OCI-LY3 (cell line): Measurements from ENCODE around the gene AGRN.

Experiments
- H2AFZ ChIP-seq: fragments of 200-600, 300-600 bp; shearing (Covaris generic); 2 replicates; pipeline ENCODE4 v1.6.0; 2014; ENCODE audit warnings: antibody characterized with exemption, low read depth, low read length
- H3K27ac ChIP-seq: fragments of 200-600, 300-600 bp; sonication (generic); 2 replicates; pipeline ENCODE4 v1.5.1; 2014; ENCODE audit warnings: mild to moderate bottlenecking, low read length, moderate library complexity, mixed read lengths
- H3K27me3 ChIP-seq: fragments of 200-600, 300-600 bp; sonication (generic); 2 replicates; pipeline ENCODE4 v1.6.1; 2014; ENCODE audit warnings: low read depth, low read length, mixed read lengths
- H3K36me3 ChIP-seq: fragments of 200-600, 300-600 bp; sonication (generic); replicated peaks from 2 replicates; pipeline ENCODE3; 2014; ENCODE audit warnings: low read depth, low read length, mixed read lengths
- H3K4me1 ChIP-seq: fragments of 300-600, 200-600 bp; sonication (generic); 2 replicates; pipeline ENCODE4 v1.6.1; 2014; ENCODE audit warnings: low read length, mixed read lengths
- H3K4me2 ChIP-seq: fragments of 200-600, 300-600 bp; sonication (generic); 2 replicates; pipeline ENCODE4 v1.6.1; 2014; ENCODE audit warnings: low read length, mixed read lengths
- H3K4me3 ChIP-seq: fragments of 300-600, 200-600 bp; sonication (generic); 2 replicates; pipeline ENCODE4 v1.5.1; 2014; ENCODE audit warnings: antibody characterized with exemption, mild to moderate bottlenecking, low read length, moderate library complexity
- H3K79me2 ChIP-seq: fragments of 300-600, 200-600 bp; shearing (Covaris generic); 2 replicates; pipeline ENCODE4 v1.6.1; 2014; ENCODE audit warnings: mild to moderate bottlenecking, low read length, mixed read lengths
- H3K9ac ChIP-seq: fragments of 300-600, 200-600 bp; shearing (Covaris generic); 2 replicates; pipeline ENCODE4 v1.6.0; 2014; ENCODE audit warnings: mild to moderate bottlenecking, low read length, moderate library complexity
- H3K9me3 ChIP-seq: fragments of 200-600, 300-600 bp; shearing (Covaris generic); 2 replicates; pipeline ENCODE4 v1.6.1; 2014; ENCODE audit warnings: low read length, mixed read lengths; ENCODE audit not compliant: insufficient read depth
- H4K20me1 ChIP-seq: fragments of 200-600, 300-600 bp; sonication (generic); 2 replicates; pipeline ENCODE4 v1.6.1; 2016; ENCODE audit warnings: low read length, mixed read lengths; ENCODE audit not compliant: insufficient read depth
- CTCF ChIP-seq: fragments of 200-600, 300-600 bp; sonication (generic); IDR thresholded peaks from 2 replicates; pipeline ENCODE4 v1.5.1; 2014; ENCODE audit warnings: antibody characterized with exemption, low read length, low read depth
- EZH2phosphoT487 ChIP-seq: fragments of 200-600 bp; shearing (Covaris generic); IDR thresholded peaks from 2 replicates; pipeline ENCODE4 v1.6.1; 2018; ENCODE audit warnings: antibody characterized with exemption, mixed run types, low read depth

Gene AGRN

GRCh38 chr1:1035291-1035943 lies 15.5 kb downstream of the AGRN start:
- Histone ChIP-seq H3K9me3 (no peaks in the 10 kb centered on the region), H3K4me3 (no peak overlapping the region), H3K27ac (no peak overlapping the region), H3K79me2 (no peaks in the 10 kb centered on the region), H3K9ac (no peak overlapping the region), H3K27me3 (peaks cover 8% of the 10 kb centered on the region; the same call in 1 of the 2 replicates), H3K4me2 (no peak overlapping the region), H3K4me1 (peaks cover 17% of the 10 kb centered on the region), H4K20me1 (peaks cover 19% of the 10 kb centered on the region), H3K36me3 (no peaks in the 10 kb centered on the region), H2AFZ (no peak overlapping the region)
- TF ChIP-seq CTCF (no peak), EZH2phosphoT487 (no peak)

GRCh38 chr1:1037366-1038327 lies 17.7 kb downstream of the AGRN start:
- no peak overlapping the region for H3K9ac ChIP-seq
- peaks cover 17% of the 10 kb centered on the region for H3K4me1 ChIP-seq
- H3K4me3 ChIP-seq = no peak overlapping the region
- no peaks in the 10 kb centered on the region for H3K9me3 ChIP-seq
- peaks cover 8% of the 10 kb centered on the region; the same call in 1 of the 2 replicates for H3K27me3 ChIP-seq
- H2AFZ ChIP-seq = no peak overlapping the region
- no peaks in the 10 kb centered on the region for H3K79me2 ChIP-seq
- no peak overlapping the region for H3K27ac ChIP-seq
- H3K4me2 ChIP-seq = no peak overlapping the region
- TF ChIP-seq EZH2phosphoT487 (no peak), CTCF (no peak)
- H4K20me1 ChIP-seq = peaks cover 6% of the 10 kb centered on the region; the same call in 1 of the 2 replicates
- no peaks in the 10 kb centered on the region for H3K36me3 ChIP-seq

GRCh38 chr1:1038694-1039093 lies 18.8 kb downstream of the AGRN start:
- no peaks in the 10 kb centered on the region for H3K79me2 ChIP-seq
- no peaks in the 10 kb centered on the region for H3K9me3 ChIP-seq
- TF ChIP-seq CTCF (no peak), EZH2phosphoT487 (no peak)
- H3K27ac ChIP-seq = no peak overlapping the region
- H3K36me3 ChIP-seq = no peaks in the 10 kb centered on the region
- H3K4me2 ChIP-seq = peak overlapping the region; percentile 50
- no peak overlapping the region for H3K9ac ChIP-seq
- no peak overlapping the region for H2AFZ ChIP-seq
- H3K27me3 ChIP-seq = peaks cover 8% of the 10 kb centered on the region; the same call in 1 of the 2 replicates
- H4K20me1 ChIP-seq = peaks cover 6% of the 10 kb centered on the region; the same call in 1 of the 2 replicates
- 0 out of 2 replicates have a peak overlapping the region, but pooled peaks have one; percentile 20 for H3K4me3 ChIP-seq
- H3K4me1 ChIP-seq = peaks cover 17% of the 10 kb centered on the region
